CD4-positive, alpha-beta T cell treated with Interleukin-10 for 1 hour (primary cell): ENCODE measurements around the gene EIF6.
"Not testable (repeated sequence)": the region's sequence is repeated elsewhere in the genome, so short reads cannot be mapped to it uniquely, and the experiment has no call there.

Source experiments
- DNase-seq: peaks from one replicate; pipeline ENCODE4 v3.0.0-alpha.2; 2020

EIF6 gene

GRCh38 chr20:35254448-35254999, 30.0 kb downstream of the EIF6 start:
- DNase-seq = no peak

- no peak for DNase-seq
Measured at GRCh38 chr20:35253010-35253409, 31.6 kb downstream of the EIF6 start.

- DNase-seq = not testable (repeated sequence)
Measured at GRCh38 chr20:35252598-35252997, 32.0 kb downstream of the EIF6 start.

- DNase-seq = peak; percentile 55
Measured at GRCh38 chr20:35252037-35252461, 32.5 kb downstream of the EIF6 start.

GRCh38 chr20:35251613-35251940, 33.0 kb downstream of the EIF6 start:
- DNase-seq = no peak

- DNase-seq = no peak
Measured at GRCh38 chr20:35248641-35249475, 35.7 kb downstream of the EIF6 start.

GRCh38 chr20:35246723-35247122, 37.8 kb downstream of the EIF6 start:
- no peak for DNase-seq

- DNase-seq = no peak
Measured at GRCh38 chr20:35243986-35244385, 40.6 kb downstream of the EIF6 start.

- no peak for DNase-seq
Measured at GRCh38 chr20:35243317-35243716, 41.3 kb downstream of the EIF6 start.

GRCh38 chr20:35240811-35241293, 43.7 kb downstream of the EIF6 start:
- DNase-seq = no peak

- no peak for DNase-seq
Measured at GRCh38 chr20:35240083-35240810, 44.3 kb downstream of the EIF6 start.

GRCh38 chr20:35238735-35239134, 45.8 kb downstream of the EIF6 start:
- no peak for DNase-seq

GRCh38 chr20:35238170-35238569, 46.4 kb downstream of the EIF6 start:
- DNase-seq = no peak

GRCh38 chr20:35237486-35237885, 47.1 kb downstream of the EIF6 start:
- no peak for DNase-seq

- no peak for DNase-seq
Measured at GRCh38 chr20:35235881-35236280, 48.7 kb downstream of the EIF6 start.

- DNase-seq = no peak
Measured at GRCh38 chr20:35232575-35232974, 52.0 kb downstream of the EIF6 start.
